Neuron (in vitro differentiated cells): ENCODE measurements around the gene DOK7.

Experiments used
- H2AFZ ChIP-seq: one replicate; pipeline ENCODE4 v1.6.1; 2013; ENCODE audit warnings: low read depth, mild to moderate bottlenecking, inconsistent platforms, low read length, moderate library complexity
- H3K27me3 ChIP-seq: one replicate; pipeline ENCODE4 v1.6.1; 2013; ENCODE audit warnings: low read length; ENCODE audit not compliant: insufficient read depth
- H3K36me3 ChIP-seq: one replicate; pipeline ENCODE4 v1.6.1; 2013; ENCODE audit warnings: low read length; ENCODE audit not compliant: insufficient read depth
- H3K4me1 ChIP-seq: one replicate; pipeline ENCODE4 v1.6.1; 2013; ENCODE audit warnings: low read length; ENCODE audit not compliant: insufficient read depth
- H3K4me3 ChIP-seq: 2 replicates; pipeline ENCODE4 v1.5.1; 2013; ENCODE audit warnings: mild to moderate bottlenecking, low read length, moderate library complexity
- H3K9me3 ChIP-seq: one replicate; pipeline ENCODE4 v1.6.1; 2013; ENCODE audit warnings: low read length

DOK7 gene

GRCh38 chr4:3433138-3433869 lies 29.8 kb upstream of the DOK7 start:
- no peaks in the 10 kb centered on the region for H3K27me3 ChIP-seq
- H3K4me3 ChIP-seq: no peak overlapping the region
- no peaks in the 10 kb centered on the region for H3K9me3 ChIP-seq
- H2AFZ ChIP-seq: no peak overlapping the region
- H3K4me1 ChIP-seq: peaks cover 9% of the 10 kb centered on the region
- H3K36me3 ChIP-seq: peaks cover 21% of the 10 kb centered on the region

DNA sequence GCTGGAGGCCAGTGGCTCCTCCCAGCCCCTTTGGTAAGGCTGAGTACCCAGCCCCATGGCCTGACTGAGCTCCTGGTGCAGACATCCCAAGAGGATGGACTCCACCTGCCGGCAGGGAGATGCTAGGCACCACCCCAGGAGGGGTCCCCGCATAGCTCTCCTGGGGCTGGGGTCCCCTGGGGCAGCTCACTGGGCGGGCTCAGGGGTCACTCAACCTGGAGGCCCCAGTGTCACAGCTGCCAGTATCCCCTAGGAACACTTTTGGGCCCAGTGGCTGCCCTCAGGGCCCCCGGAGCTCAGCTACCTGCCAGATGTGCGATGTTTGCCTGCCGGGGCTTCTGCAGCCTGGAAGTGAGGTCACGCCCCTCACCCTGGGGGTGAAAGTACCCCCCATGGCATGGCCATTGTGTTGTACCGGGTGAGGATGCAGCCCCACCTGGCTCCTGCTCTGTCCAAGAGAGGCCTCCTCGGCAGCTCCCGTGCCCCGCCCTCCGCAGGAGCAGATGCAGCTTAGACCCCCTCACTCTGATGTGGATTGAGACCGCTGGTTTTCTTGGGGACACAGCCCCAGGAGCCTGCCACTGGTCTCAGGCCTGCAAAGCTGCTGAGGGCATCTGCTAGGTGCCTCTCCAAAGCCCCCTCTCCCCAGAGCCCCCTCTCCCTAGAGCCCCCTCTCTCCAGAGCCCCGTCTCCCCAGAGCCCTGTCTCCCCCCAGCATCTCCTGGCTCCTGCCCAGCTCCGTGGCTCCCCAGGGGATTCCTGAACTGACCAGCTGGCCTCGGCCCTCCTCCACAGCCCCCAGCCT lies 28.0 kb upstream of the DOK7 start:
- no peak overlapping the region for H3K4me3 ChIP-seq
- H3K4me1 ChIP-seq: peaks cover 9% of the 10 kb centered on the region
- no peak overlapping the region for H2AFZ ChIP-seq
- no peaks in the 10 kb centered on the region for H3K9me3 ChIP-seq
- H3K27me3 ChIP-seq: no peaks in the 10 kb centered on the region
- H3K36me3 ChIP-seq: peaks cover 7% of the 10 kb centered on the region

GRCh38 chr4:3435686-3435956 lies 27.5 kb upstream of the DOK7 start:
- H2AFZ ChIP-seq: no peak overlapping the region
- H3K36me3 ChIP-seq: peaks cover 3% of the 10 kb centered on the region
- no peaks in the 10 kb centered on the region for H3K27me3 ChIP-seq
- no peaks in the 10 kb centered on the region for H3K9me3 ChIP-seq
- H3K4me1 ChIP-seq: peaks cover 9% of the 10 kb centered on the region
- no peak overlapping the region for H3K4me3 ChIP-seq

GRCh38 chr4:3436048-3436797 lies 26.9 kb upstream of the DOK7 start:
- Histone ChIP-seq H3K4me1 (peaks cover 9% of the 10 kb centered on the region), H3K27me3 (no peaks in the 10 kb centered on the region), H3K9me3 (no peaks in the 10 kb centered on the region), H2AFZ (no peak overlapping the region), H3K36me3 (no peaks in the 10 kb centered on the region), H3K4me3 (no peak overlapping the region)

DNA sequence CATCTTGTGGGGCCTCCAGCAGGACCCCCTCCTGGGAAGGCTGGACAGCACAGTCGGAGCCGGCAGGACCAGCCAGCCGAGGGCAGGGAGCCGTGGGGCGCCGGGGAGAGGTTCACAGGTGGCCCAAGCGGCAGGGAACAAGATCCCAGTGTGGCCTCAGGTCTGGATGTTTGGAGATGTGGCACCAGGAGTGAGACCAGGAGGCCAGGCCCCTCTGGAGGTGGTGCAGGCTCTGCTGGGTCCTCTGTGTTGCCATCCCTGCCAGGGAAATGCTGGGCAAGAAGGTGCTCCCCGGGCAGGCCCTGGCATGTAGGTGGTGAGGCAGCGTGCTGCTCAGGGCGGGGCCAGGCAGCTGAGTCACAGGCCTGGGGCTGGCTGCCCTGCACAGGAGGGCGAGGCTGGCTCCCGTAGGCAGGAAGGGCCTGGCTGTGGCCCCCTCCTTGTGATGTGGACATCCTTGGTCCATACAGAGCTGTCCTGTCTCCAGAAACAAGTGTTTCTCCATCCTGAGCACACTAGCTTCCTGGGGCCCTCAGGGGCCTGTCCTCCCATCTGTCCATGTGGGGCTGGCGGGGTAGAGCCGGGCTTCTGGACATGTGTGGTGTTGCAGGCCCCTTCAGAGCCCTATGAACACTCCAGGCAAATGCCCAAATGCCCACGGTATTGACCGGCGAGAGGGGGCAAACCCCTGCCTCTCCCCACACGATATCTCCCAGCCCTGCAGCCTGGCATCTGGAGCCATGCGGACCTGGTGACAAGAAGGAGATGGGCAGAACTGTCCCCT lies 26.1 kb upstream of the DOK7 start:
- no peaks in the 10 kb centered on the region for H3K27me3 ChIP-seq
- peaks cover 9% of the 10 kb centered on the region for H3K4me1 ChIP-seq
- no peaks in the 10 kb centered on the region for H3K36me3 ChIP-seq
- H3K9me3 ChIP-seq: no peaks in the 10 kb centered on the region
- H2AFZ ChIP-seq: no peak overlapping the region
- H3K4me3 ChIP-seq: no peak overlapping the region

DNA sequence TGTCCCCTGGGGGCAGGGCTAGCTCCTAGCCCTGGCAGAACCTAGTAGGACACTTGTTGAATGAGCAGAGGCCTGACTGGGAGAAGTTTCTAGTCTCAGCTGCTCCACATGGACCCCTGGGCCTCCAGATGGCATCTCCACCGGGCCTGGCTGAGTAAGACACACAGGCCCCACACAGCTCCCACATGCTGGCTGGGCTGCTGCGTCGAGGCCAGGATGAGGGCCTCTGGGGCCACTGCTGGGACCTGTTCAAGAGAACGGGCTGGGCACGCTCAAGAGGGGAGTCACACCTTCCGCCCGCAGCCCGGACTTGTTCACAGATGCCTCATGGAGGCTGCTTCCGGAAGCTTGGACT lies 25.5 kb upstream of the DOK7 start:
- H2AFZ ChIP-seq: no peak overlapping the region
- H3K27me3 ChIP-seq: no peaks in the 10 kb centered on the region
- H3K9me3 ChIP-seq: no peaks in the 10 kb centered on the region
- no peaks in the 10 kb centered on the region for H3K36me3 ChIP-seq
- H3K4me3 ChIP-seq: no peak overlapping the region
- peaks cover 9% of the 10 kb centered on the region for H3K4me1 ChIP-seq

DNA sequence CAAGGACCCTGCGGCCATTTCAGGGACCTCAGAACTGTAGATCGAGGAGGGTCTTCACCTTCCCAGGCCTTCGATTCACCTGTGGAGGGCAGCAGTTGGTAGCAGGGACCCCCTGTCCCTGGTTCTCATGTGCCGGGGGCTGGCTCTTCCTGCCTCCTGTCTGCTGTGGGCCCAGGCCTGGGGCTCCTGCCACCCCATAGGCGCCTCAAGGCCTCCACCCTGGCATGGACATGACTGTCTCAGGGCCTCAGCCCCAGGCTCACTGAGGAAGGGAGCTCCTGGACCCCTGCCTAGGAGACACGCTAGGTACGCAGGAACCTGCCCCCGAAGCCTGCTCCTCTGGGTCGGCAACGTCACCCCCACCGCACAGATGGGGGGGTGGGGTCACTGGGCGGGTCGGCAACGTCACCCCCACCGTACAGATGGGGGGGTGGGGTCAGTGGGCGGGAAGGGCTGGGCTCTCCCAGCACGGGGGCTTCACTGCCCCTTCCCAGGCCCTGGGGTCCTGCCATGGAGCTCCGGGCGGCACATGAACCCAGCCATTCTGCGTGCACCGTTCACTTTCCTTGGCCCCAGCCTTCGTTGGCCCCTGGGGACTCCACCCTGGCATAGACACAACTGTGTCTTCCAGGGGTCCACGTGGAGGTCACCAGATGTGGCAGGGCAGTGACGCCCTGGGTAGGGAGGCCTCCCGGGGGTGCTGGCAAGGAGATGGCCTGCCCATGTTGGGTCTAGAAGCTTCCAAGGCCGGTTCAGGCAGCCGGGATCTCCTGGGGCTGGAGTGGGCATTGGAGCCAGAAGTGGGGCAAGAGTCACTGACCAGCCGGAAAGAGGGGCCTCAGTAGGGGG lies 24.9 kb upstream of the DOK7 start:
- no peak overlapping the region for H2AFZ ChIP-seq
- no peaks in the 10 kb centered on the region for H3K9me3 ChIP-seq
- H3K4me1 ChIP-seq: peaks cover 9% of the 10 kb centered on the region
- no peaks in the 10 kb centered on the region for H3K27me3 ChIP-seq
- H3K36me3 ChIP-seq: no peaks in the 10 kb centered on the region
- H3K4me3 ChIP-seq: no peak overlapping the region

GRCh38 chr4:3438847-3439180 lies 24.3 kb upstream of the DOK7 start:
- Histone ChIP-seq H3K4me3 (no peak overlapping the region), H3K36me3 (no peaks in the 10 kb centered on the region), H3K4me1 (peaks cover 9% of the 10 kb centered on the region), H3K27me3 (no peaks in the 10 kb centered on the region), H3K9me3 (no peaks in the 10 kb centered on the region), H2AFZ (no peak overlapping the region)

DNA sequence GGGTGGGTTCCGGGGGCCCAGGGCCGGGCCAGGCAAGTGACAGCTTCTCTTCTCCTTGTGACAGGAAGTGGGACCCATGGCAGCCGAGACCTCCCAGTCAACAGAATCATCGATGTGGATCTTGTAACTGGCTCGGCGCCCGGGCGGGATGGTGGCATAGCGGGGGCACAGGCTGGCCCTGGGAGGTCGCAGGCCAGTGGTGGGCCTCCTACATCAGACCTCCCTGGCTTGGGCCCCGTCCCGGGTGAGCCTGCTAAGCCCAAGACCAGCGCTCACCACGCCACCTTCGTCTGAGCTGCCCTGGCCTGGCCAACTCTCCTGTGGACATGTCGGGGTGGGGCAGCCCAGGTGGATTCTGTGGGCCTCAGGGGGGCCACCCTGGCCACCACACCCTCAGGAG lies 23.7 kb upstream of the DOK7 start:
- H3K27me3 ChIP-seq: no peaks in the 10 kb centered on the region
- H3K4me1 ChIP-seq: peaks cover 6% of the 10 kb centered on the region
- H3K4me3 ChIP-seq: no peak overlapping the region
- H2AFZ ChIP-seq: no peak overlapping the region
- no peaks in the 10 kb centered on the region for H3K9me3 ChIP-seq
- H3K36me3 ChIP-seq: no peaks in the 10 kb centered on the region

DNA sequence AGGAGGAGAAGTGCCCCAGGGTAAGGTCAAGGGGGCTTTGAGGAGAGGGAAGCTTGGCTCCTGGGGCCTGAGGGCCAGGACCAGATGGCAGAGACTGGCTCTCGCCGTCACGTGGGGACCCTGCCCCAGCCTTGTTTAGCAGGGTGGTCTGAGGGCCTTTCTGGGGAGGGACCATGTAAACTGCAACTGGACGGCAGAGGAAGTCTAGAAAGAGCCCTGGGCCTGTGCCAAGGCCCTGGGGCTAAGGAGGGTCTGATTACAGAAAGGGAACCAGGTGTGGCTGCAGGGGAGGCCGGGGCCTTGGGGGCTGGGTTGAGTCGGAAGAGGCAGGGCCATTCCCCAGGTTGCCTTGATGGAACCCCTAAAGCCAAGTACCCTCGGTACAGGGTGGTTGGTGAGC lies 23.1 kb upstream of the DOK7 start:
- H3K4me3 ChIP-seq: no peak overlapping the region
- no peaks in the 10 kb centered on the region for H3K36me3 ChIP-seq
- no peaks in the 10 kb centered on the region for H3K9me3 ChIP-seq
- H3K4me1 ChIP-seq: peaks cover under 1% of the 10 kb centered on the region
- H2AFZ ChIP-seq: no peak overlapping the region
- H3K27me3 ChIP-seq: no peaks in the 10 kb centered on the region

DNA sequence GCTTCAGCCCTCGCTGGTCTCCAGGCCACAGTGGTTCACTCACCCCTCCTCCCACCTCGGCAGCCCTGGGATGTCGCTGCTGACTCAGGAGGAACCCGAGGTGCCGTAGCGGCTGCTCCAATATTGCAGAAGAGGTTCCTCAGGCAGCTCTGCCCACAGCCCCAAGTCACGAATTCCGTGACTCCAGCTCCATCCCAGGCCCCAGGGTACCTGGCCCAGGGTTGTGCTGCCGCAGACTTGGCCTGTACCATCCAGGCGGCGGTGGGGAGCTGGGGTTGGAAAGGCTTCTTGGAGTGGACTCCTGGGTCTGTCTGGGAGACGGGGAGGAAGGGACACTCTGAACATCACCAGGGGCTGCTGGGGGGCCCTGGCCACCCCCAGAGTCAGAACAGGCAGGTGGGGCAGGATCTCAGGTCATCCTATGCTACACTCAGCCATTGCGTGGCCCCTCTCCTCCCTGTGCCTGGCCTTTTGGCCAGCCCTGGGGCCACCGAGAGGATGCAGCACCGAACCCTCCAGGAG lies 22.1 kb upstream of the DOK7 start:
- H3K9me3 ChIP-seq: no peaks in the 10 kb centered on the region
- H3K36me3 ChIP-seq: no peaks in the 10 kb centered on the region
- H2AFZ ChIP-seq: no peak overlapping the region
- no peaks in the 10 kb centered on the region for H3K4me1 ChIP-seq
- no peaks in the 10 kb centered on the region for H3K27me3 ChIP-seq
- H3K4me3 ChIP-seq: no peak overlapping the region
